ENCODE measurements around the gene HSD17B2. TPM values are rescaled to one million over a fixed set of nuclear protein-coding genes. Genes with fewer than 3 reads are reported as not detected.

HSD17B2 gene
- total and polyA plus RNA-seq, 2 of the 4 experiments (the other 2 are of a cell fraction) = 0.12 to 0.18 TPM

- Histone ChIP-seq H2BK20ac (ENCODE audit: low read depth, low read length) (no peak overlapping the region), H3K14ac (replicated peaks; ENCODE audit: low read depth, low read length) (no peak overlapping the region), H3K9me3 (ENCODE audit: control insufficient read depth, insufficient read depth, low read length) (no peaks in the 10 kb centered on the region), H4K20me1 (ENCODE audit: insufficient read depth, low read length) (no peaks in the 10 kb centered on the region), H3K4me2 (ENCODE audit: low read depth, low read length) (no peak overlapping the region), H3K79me1 (ENCODE audit: low read depth in 1 of 2, low read length in 2 of 2) (no peaks in the 10 kb centered on the region), H3K36me3 (ENCODE audit: control insufficient read depth, insufficient read depth, low read length) (no peaks in the 10 kb centered on the region), H2BK120ac (ENCODE audit: low read depth, low read length) (no peak overlapping the region), H3K56ac (ENCODE audit: extremely low read depth, insufficient read depth, low read length) (no peak overlapping the region), H3K4ac (ENCODE audit: low read depth, low read length) (no peak overlapping the region), H2AK9ac (replicated peaks; ENCODE audit: low read depth, low read length, poor library complexity) (no peak overlapping the region), H3K4me3 (ENCODE audit: insufficient read depth, low read depth, low read length) (no peak overlapping the region), H2AFZ (replicated peaks; ENCODE audit: low read length, poor library complexity) (no peak overlapping the region), H3K9ac (ENCODE audit: low read depth, low read length) (no peak overlapping the region), H2BK5ac (ENCODE audit: low read depth, low read length, poor library complexity, severe bottlenecking) (no peak overlapping the region), H3K18ac (ENCODE audit: low read depth, low read length) (no peak overlapping the region), H3K27me3 (ENCODE audit: control insufficient read depth, insufficient read depth, low read length) (no peaks in the 10 kb centered on the region), H3K27ac (ENCODE audit: insufficient read depth, low read length) (no peak overlapping the region), H3K23ac (ENCODE audit: low read depth, low read length) (no peak overlapping the region), H4K5ac (ENCODE audit: low read depth, low read length) (no peak overlapping the region), H2AK5ac (ENCODE audit: low read depth, low read length) (no peak overlapping the region), H4K91ac (ENCODE audit: insufficient read depth, low read depth, low read length) (no peak overlapping the region), H2BK15ac (ENCODE audit: low read depth, low read length) (no peak overlapping the region), H3K4me1 (ENCODE audit: control insufficient read depth, insufficient read depth, low read length) (no peaks in the 10 kb centered on the region), H3K9me1 (ENCODE audit: insufficient read depth, low read length) (no peaks in the 10 kb centered on the region), H4K8ac (ENCODE audit: low read depth in 2 of 2, low read length in 2 of 2) (no peak overlapping the region)
- intact Hi-C loops (cut with micrococcal nuclease) = no loop called here
- no TSS peak for BruUV-seq (replicated peaks)
- POLR2A ChIA-PET (ENCODE audit: unreplicated experiment) = no interaction called here
- no CpG with 5 or more reads among the region's 3 CpGs for WGBS, 2 experiments (ENCODE audit: extremely low coverage in 2 of 2, insufficient read length in 1 of 2)
- in situ Hi-C loops (cut with MboI; ENCODE audit: low sequenced_read_pairs) = no loop called here
- no peak for TF ChIP-seq NFE2L2 (IDR thresholded peaks at IDR 0.05; ENCODE audit: low read depth, low read length)
- no peak for TF ChIP-seq RCOR1 (IDR thresholded peaks at IDR 0.05; ENCODE audit: insufficient replicate concordance, low read length)
- TF ChIP-seq ELK1 (IDR thresholded peaks at IDR 0.05; ENCODE audit: borderline replicate concordance, low read depth, low read length) = no peak
- dilution Hi-C loops (cut with HindIII; ENCODE audit: low sequenced_read_pairs, unreplicated experiment) = no loop called here
- ATAC-seq (ENCODE audit: low read depth) = no peak
- CTCF ChIA-PET = no interaction called here
- no peak for DNase-seq
Observed at GRCh38 chr16:82124651-82125050, 89.6 kb downstream of the HSD17B2 start.

Measured in IMR-90 (cell line).